HPDE6-E6E7 (cell line): ENCODE measurements around the gene ABCC5.
A peak's percentile ranks its signal among the peaks of the same experiment; 100 is the strongest.

Source experiments
- DNase-seq: peaks from one replicate; pipeline ENCODE4 v3.0.0; 2011; ENCODE audit warnings: missing footprints; ENCODE audit errors: extremely low spot score

The ABCC5 gene

DNA sequence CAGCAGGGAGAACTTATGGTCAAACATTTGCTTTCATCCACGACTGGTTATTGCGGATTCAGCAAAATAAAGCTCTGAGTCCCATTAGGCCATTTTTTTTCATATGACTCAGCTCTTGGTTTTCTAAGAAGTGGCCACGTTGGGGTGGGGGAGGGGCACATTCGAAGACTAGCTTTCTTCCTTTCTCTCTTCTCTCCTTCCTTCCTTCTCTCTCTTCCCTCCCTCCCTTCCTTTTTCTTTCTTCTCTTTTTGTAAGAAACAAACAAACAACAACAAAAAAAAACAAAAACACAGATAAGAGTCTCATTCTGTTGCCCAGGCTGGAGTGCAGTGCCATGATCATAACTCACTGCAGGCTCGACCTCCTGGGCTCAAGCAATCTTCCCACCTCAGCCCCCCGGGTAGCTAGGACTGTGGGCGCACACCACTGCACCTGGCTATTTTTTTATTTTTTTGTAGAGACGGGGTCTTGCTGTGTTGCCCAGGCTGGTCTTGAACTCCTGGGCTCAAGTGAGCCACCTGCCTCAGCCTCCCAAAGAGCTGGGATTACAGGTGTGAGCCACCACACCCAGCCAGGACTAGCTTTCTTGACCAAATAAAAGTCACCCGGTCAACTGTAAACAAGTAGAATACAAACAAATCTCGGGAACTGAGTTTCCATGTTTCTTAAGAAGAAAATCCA, 41.6 kb downstream of the ABCC5 start:
- no peak for DNase-seq

DNA sequence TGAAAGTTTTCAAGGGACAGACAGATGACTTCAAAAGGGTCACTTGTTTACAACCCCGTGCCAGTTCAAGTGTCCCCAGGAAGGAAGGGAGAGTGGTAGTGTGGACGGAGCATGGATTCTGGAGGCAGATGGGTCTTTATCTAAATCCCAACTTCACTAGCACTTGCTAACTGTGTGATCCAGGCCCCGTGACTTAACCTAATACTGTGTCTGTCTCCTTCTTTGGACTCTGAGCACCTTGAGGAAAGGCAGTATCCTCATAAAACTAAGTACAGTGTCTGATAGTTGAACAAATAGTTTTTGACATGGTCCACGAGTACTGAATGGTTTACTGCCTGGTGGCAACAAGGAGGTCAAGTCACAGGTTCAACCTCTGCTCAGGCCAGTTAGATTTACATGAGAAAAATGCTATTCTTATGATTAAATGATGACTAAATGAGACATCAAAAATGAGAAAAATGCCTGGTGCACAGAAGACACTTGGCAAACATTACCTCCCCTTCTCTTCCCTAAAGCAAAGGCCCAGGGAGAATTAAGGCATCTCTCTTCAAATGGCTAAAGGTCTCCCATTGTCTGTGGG, 48.9 kb downstream of the ABCC5 start:
- DNase-seq, result no peak

DNA sequence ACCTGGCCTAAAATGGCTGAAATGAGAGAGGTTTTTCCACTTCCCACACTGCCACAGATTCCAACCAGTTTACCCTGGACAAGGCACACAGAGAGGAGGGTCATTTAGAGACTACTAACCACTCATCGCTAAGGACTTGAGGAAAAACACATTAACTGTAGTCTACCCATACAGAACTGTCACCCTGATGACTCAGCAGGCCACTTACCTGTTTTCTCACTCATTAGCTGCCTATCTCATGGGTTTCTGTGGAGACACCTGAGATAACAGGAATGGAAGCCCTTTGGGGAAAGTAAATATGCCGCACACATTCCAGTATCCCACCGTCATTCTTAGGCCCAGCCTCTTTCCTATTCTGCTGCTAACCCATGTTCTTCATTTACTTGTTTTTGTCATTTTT, 50.0 kb downstream of the ABCC5 start:
- no peak for DNase-seq

DNA sequence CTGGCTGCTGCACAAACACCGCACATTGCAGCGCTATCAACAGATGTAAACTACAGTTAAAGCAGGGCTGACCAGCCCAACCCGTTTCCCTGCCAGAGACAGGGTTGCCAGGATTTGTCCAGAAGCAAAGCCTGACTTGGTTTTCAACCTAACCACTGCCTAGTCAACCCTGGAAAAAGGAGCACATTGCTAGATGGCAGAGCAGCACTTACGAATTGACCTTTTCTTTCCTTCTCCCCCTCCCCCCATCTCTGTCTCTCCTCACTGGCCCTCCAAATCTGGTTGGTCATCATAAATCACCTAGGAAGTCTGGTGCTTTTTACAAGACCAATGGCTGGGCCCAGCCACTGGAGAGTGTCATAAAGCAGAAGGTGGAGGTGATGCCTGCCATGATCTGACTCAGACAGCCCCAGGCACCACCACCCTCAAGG, 51.3 kb downstream of the ABCC5 start:
- no peak for DNase-seq

DNA sequence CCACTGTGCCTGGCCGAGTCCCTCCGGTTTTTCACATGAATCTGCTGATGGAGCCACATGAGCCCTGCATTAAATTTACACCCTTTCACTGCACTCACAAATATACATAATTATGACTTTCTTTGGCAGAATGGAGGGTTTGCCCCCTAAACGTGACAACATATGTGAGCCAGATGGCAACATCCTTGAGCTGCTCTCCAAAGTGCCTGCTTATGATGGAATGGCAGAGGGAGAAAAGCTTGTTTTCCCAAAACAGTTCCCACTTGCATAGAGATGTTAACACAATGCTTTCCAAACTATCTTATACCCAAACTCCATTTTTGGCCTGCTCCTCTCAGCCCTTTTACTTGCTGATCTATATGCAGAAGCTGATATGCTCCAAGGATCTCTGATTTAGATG, 54.9 kb downstream of the ABCC5 start:
- DNase-seq, result no peak

DNA sequence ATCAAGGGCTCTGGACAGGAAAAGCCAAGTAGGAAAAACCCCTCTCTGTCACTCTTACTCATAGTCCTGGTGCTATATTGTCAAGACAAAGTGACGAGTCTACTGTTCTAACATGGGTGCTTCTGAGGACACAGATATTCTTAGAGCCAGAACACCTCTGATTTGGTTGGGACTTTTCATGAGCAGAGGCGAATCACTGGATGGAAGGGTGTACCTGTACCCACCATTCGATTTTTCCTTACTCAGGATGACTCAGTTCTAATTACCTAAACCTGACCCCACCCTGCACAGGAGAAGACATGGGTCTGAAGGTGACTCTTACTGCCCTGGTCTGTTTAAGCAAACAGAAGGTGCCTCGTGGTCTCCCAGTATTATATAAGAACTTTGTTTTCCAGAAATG, 58.5 kb downstream of the ABCC5 start:
- peak; percentile 58 for DNase-seq

DNA sequence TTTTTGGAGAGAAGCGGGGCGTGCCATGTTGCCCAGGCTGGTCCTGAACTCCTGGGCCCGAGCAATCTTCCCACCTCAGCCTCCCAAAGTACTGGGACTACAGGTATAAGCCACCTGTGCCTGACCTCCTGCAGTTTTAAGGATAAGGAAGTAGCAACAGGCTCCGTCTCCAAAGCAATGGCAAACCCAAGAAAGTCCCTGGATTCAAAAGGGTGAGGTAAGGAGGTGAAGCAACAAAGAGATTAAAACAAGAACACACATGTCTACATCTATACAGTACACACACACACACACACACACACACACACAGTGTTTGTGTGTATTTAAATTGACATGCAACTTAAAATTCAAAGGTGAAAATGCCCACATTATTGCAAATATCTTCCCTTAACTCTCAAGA, 58.9 kb downstream of the ABCC5 start:
- peak; percentile 35 for DNase-seq

DNA sequence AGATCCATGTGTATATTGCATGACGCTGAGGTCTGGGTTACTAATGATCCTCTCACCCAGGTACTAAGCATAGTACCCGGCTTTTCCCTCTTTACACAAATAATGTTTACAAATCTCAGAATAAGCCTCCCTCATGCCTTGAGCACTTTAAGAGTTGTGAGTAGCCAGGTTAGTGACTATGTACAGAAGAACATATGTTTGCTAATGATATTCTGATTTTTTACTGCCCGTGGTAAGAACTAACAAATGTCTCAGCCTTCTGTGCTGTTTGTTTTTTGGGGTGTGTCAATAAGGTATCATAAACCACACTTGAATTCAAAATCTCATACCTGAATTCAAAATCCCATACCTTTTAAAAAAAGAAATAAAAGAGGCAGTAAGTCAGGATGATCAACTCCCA, 59.5 kb downstream of the ABCC5 start:
- DNase-seq, result no peak

DNA sequence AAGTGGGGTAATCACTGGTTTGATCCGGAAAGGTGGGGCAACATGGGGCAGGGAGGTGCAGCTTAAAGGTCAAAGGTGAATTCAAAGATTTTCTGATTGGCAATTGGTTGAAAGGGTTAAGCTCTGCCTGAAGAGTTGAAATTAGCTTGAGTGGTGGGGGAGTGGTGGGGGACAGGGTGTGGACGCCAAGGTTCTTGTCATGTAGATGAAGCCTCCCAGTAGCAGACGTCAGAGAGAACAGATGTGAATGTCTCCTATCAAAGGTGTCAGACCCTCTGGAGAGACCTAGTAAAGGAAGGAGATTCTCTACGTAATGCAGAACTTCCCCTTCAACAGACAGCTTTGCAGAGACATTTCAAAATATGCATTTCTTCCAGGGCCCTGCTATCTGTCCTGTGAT, 62.8 kb downstream of the ABCC5 start:
- no peak for DNase-seq

DNA sequence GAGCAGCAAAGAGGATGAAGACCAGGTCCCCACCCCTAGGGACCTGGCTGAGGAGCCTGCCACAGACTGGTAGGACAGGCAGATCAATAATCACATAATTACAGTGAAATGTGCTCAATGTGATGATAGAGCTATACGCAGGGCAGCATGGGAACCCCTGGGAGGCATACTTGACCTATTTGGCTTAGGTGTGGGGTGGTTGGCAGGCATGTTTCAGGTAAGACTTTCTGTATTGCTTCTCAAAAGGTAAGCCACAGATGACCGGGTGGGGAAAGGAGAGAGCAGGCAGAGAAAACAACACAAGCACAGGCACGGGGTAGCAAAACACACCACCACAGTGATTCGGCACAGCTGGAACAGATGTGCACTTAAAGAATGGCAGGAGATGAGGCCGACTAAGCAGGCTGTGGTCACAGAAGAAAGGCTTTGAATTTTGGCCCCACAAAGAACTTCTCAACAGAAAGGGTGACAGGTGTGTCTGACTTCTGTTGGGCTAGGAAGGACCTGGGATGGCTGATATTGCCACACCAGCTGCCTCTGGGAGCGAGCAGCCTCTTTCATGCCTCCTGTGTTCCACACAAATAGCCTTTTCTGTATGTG, 64.1 kb downstream of the ABCC5 start:
- no peak for DNase-seq

DNA sequence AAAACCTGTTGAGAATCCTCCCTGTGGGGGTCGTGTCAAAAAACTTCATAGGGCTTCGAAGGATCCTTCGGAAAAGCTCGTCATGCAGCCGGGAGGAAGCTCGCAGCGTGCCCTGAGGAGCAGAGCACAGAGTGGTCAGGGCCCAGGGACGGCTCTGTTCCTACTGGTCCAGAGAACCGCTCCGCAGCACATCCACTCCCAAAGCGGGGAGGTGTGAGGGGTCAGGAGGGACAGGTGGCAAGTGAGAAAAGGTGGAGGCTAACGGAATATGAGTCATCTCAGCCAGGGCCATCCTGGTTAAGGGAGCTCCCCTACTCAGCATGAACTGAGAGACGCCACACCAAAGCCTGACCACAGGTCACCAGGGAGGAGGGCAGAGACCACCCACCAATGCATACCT, 66.2 kb downstream of the ABCC5 start:
- no peak for DNase-seq

DNA sequence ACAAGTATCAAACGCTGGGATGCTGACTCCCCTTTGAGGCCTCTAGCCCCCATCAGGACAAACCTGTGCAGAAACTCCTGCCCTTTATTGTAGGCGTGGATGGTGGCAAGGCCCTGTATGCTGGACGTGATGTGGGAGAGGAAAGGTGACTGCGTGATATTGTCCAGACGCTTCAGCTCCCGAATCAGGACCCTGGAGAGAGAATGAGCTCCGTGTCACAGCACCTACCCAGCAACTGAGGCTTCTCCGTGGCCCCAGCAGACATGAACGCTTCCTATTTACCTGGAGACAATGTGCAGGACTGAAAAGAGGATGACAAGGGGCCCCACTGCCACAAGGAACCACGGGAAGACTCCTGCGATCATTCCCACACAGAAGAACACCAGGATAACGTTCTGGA, 68.0 kb downstream of the ABCC5 start:
- no peak for DNase-seq

DNA sequence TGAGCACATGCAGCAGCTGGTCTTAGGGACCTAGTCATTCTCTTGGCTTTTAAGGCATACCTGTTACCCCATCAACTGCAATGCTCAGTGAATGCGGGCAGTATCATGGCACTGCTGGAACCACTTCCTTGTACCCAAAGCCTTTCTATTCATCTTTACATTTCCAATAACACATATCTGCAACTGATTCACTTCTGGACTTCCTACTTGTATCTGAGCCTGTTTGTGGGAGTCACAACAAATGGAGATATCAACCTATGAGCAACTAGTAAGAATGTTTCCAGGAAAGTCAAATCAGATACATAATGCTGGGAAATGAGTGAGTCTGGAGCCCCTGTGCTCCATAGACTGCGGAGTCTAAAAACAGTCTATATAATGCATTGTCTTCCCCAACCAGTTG, 71.6 kb downstream of the ABCC5 start:
- DNase-seq, result no peak

DNA sequence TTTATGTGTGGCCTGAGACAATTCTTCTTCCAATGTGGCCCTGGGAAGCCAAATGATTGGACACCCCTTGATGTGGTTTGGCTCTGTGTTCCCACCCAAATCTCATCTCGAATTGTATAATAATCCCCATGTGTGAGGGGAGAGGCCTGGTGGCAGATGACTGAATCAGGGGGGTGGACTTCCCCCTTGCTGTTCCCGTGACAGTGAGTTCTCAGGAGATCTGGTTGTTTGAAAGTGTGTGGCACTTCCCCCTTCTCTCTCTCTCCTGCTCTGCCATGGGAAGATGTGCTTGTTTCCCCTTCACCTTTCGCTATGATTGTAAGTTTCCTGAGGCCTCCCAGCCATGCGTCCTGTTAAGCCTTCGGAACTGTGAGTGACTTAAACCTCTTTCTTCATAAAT, 72.9 kb downstream of the ABCC5 start:
- no peak for DNase-seq

DNA sequence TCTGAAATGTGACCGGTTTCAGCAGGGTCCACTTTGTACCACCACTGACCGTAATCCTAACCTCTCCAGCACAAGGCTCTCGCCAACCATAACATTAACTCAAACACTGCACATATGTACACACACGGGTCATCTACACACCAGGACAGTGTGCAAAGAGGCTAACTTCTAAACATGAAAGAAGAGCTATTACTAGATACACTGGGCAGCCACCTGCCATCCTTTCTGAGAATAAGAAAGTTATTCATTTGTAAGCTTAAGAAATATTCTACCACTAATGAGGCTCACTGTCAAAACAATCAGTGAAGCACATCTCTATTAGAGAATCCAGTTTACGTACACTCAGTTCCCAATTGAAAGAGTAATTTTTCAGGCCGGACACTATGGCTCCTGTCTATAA, 73.9 kb downstream of the ABCC5 start:
- DNase-seq, result no peak

DNA sequence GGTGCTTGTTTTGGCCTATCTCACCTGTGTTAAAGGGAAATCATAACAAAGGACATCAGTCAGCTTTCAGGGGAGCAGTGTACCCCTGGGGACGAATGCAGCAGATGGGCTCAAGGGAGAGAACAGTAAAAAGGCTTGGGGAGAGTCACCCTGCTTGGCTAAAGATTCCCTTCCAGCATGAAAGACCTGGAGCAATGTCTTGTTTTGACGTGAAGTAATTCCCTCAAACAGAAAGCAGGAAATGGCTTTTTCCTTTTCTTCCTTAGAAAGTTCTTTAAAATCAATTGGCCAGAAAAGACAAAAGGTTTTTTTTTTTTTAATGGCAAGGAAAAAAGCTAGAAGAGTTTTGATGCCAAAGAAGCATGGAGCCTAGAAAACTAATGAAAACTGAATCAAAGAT, 76.5 kb downstream of the ABCC5 start:
- no peak for DNase-seq

DNA sequence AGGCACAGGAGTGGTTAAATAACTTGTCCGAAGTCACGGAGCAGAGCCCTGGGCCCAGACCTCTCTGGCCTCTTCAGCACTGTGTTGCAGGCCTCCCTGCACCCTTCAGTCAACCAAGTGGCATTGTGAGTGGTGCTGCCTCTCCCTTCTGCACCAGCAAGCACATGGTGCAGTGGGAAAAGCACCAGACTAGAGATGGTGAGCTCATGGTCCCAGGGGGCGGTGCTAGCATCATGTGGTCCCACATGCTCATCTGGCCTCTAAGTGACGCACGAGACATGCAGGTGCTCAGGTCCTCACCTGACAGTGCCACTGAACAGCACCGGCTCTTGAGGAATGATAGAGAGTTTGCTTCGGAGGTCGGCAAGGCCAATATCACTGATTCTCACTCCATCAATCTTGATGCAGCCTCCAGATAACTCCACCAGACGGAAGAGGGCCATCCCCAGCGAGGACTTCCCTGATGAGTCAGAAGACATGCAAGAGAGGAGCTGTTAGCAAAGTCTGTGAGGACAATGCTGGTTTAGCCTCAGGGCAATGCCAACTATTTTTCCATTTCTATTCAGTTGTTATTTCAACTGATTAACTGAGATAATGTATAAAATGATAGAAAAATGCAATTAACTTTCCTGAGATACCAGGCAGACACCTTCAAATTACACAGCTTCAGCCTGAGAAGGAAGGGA, 79.9 kb downstream of the ABCC5 start:
- no peak for DNase-seq

DNA sequence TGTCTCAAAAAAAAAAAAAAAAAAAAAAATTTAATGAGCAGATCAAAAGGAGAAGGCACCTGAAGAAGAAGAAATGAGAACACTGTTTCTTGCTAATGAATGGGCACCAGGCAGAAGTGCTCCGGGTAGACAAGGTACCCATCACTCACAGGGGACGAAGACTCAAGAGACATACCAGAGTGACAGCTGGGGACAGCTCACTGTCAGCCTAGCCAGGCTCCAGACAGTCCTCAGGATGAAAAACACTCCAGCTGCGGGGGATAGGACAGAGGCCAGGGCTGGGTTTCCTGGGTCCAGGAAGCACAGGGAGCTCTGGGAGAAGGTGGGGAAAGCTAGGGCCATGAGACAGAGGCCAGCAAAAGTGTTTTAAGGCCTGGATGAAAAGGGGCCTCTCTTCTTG, 84.5 kb downstream of the ABCC5 start:
- no peak for DNase-seq

DNA sequence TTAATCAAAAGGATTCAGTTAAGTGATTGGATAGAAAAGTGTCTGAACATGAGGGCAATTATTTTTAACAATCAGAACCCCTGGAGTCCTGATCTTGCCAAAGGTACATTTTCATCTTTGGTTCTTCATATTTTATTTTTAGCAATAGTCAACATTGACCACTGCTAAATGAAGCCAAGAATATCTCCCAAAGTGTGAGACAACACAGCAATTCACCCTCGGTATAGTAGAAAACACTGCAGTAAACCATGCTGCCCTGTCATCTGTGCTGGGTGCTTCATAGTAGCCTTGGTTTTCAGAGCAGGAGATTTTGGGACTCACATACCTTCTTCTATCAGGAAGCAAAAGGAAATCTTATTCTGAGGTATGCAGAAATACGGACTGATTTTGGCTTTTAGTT, 85.8 kb downstream of the ABCC5 start:
- no peak for DNase-seq

DNA sequence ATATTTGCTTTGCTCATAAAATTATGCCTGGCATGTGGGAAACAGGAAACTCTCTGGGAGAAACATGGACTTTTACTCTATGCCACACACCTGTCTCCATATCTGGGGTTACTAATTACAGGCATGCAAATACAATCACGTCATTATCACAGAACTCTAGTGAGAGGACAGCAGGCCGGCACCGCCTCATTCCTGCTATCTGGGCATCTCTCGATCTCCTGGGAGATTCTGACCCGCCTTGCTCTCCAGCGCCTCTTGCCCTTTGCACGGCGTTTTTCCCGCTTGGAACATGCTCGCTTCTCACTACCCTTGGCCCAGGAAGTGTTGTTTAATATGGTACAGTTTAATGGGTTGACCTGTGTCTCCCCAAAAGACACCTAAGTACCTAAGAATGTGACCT, 87.6 kb downstream of the ABCC5 start:
- no peak for DNase-seq

DNA sequence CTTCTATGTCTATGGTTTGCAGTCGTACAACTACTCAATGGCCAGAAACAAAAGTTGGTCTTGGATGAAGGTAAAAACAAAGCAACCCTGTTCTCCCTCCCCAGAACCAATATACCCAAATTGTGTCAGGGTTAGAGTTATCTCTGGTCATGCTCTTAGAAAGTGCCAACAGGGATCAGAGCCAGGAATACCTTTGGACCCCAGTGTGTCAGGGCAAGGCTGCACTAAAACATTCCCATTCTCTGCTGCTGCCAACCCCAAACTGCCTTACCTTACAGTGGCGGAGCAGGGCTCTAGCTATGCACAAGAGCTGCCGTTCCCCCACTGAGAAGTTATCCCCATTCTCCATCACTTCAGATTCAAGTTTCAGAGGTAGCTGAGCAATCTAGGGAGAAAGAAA, 90.6 kb downstream of the ABCC5 start:
- no peak for DNase-seq

DNA sequence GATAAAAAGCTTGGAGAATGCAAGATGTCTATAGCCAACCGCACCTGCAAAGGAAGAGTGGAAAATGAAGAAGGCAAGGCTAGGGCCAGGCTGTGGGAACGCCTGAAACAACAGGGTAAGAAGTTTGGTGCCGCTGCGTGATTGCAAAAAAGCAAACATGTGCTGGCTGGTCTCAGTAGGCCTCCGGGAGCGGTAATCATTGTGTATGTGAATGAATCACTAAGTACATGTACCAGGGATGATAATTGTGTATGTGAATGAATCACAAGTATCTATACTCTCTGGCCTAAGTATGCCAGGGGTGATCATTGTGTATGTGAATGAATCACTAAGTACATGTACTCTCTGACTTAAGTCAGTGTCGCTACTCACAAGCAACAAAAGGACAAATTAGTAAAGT, 92.7 kb downstream of the ABCC5 start:
- DNase-seq, result peak; percentile 96

DNA sequence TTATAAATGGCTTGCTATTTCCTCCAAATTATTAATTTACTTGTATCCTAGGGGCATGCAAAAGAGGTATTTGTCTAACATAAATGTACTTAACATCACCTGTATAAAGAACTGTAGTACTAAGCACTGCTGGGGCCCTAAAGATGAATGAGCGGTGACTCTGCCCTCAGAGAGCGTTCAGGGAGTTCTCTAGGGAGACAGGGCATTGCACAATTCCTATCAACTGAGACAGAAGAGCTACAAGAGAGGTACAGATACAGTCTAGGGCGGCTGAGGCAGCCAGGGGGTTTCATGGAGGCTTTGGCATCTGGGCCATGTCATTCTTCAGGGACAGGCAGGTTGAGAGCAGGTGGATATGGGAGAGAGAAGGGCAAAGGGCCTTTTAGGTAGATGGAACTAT, 93.1 kb downstream of the ABCC5 start:
- no peak for DNase-seq
